Measurements from ENCODE around the gene SRBD1.

Gene SRBD1

GRCh38 chr2:45596761-45597160 is 14.3 kb downstream of the SRBD1 start:
- DNase-seq (ENCODE audit: low read depth in 2 of 2) = no peak

DNA sequence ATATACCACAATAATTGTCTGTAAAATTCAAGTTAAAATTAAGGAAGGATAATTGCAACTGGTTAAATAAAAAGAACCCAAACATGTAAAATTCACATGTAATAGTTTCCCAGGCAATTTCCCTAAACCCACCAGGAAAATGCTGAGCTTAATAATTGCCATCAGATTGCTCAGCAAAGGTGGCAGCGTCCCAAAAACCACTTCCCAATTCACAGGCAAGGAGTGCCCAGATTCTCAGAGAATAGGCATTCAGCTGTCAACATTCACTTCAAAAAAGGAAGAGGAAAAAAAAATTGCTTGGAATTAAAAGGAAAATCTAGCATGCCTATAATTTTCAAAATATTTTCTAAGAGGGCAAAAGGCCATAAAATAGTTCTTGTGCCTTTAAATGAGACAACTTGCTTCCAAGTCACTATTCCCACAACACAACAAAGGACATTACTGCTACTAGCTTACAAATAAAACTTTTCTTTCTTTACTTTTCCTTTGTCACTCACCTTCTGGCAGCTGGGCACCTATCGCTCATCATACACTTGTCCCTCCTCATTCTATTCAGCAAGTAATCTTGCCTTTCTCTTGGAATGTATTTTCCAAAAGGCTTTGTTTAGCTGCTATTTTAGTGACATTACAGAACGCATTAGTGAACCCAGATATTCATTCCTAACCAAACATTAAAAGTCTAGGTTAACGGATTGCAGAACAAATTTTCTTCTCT is 15.2 kb downstream of the SRBD1 start:
- no peak for DNase-seq (ENCODE audit: low read depth in 2 of 2)

GRCh38 chr2:45591073-45591472 is 20.0 kb downstream of the SRBD1 start:
- no peak for DNase-seq (ENCODE audit: low read depth in 2 of 2)

GRCh38 chr2:45588158-45588829 is 22.8 kb downstream of the SRBD1 start:
- DNase-seq (ENCODE audit: low read depth in 2 of 2) = no peak

GRCh38 chr2:45586600-45586999 is 24.5 kb downstream of the SRBD1 start:
- no peak for DNase-seq (ENCODE audit: low read depth in 2 of 2)

- DNase-seq (ENCODE audit: low read depth in 2 of 2) = no peak
Measured at GRCh38 chr2:45585267-45585861, 25.7 kb downstream of the SRBD1 start.

- no peak for DNase-seq (ENCODE audit: low read depth in 2 of 2)
Measured at GRCh38 chr2:45583977-45584376, 27.1 kb downstream of the SRBD1 start.

GRCh38 chr2:45582522-45582921 is 28.5 kb downstream of the SRBD1 start:
- no peak for DNase-seq (ENCODE audit: low read depth in 2 of 2)

GRCh38 chr2:45578056-45578843 is 32.8 kb downstream of the SRBD1 start:
- no peak for DNase-seq (ENCODE audit: low read depth in 2 of 2)

DNA sequence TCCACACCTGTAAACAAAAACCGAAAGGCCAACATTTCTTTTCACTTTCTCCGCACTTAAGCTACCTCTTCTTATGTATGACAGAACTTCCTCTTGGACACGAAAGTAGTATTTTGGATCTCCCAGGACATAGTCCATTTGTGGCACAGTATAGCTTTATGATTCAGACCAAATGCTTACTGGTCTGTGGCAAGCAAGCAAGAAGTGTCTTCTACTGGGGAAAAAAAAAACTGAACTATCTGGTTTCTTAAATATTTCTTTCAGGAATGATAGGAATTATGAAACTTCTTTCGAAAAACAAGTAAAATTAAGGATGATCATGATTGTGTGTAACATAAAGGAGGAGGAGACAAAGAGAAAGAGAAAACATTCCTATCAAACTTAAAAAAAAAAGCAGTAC is 33.6 kb downstream of the SRBD1 start:
- DNase-seq (ENCODE audit: low read depth in 2 of 2) = no peak

DNA sequence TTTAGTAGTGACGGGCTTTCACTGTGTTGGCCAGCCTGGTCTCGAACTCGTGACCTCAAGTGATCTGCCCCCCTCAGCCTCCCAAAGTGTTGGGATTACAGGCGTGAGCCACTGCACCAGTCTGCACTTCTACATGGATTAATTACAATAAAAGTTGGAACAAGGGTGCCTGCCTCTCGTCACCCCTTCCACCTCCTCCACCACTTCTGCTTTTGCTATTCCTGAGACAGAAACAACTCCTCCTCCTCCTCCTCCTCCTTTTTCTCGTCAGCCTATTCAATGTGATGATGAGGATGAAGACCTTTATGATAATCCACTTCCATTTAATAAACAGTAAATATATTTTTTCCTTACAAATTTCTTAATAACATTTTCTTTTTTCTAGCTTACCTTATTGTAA is 35.2 kb downstream of the SRBD1 start:
- no peak for DNase-seq (ENCODE audit: low read depth in 2 of 2)

DNA sequence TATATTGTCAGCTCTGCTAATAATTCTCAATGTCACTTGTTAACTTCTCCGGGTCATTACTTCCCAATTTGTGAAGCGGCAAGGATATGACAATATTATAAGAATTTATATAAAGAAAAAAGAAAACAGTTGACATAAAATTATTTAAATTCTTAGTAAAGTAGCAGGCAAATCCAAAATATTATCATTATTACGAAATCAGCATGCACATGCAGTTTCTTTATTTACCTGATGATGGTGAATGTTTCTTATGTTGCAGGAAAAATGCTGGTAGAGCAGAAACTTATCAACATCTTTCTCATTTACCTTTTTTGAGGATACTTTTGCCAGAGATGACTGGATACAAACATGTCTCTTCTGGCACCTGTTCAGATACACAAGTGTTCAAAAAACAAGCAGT is 38.1 kb downstream of the SRBD1 start:
- DNase-seq (ENCODE audit: low read depth in 2 of 2) = no peak

GRCh38 chr2:45571940-45572339 is 39.1 kb downstream of the SRBD1 start:
- DNase-seq (ENCODE audit: low read depth in 2 of 2) = no peak

- DNase-seq (ENCODE audit: low read depth in 2 of 2) = no peak
Measured at GRCh38 chr2:45570671-45571334, 40.3 kb downstream of the SRBD1 start.

- no peak for DNase-seq (ENCODE audit: low read depth in 2 of 2)
Measured at GRCh38 chr2:45568935-45569334, 42.1 kb downstream of the SRBD1 start.

DNA sequence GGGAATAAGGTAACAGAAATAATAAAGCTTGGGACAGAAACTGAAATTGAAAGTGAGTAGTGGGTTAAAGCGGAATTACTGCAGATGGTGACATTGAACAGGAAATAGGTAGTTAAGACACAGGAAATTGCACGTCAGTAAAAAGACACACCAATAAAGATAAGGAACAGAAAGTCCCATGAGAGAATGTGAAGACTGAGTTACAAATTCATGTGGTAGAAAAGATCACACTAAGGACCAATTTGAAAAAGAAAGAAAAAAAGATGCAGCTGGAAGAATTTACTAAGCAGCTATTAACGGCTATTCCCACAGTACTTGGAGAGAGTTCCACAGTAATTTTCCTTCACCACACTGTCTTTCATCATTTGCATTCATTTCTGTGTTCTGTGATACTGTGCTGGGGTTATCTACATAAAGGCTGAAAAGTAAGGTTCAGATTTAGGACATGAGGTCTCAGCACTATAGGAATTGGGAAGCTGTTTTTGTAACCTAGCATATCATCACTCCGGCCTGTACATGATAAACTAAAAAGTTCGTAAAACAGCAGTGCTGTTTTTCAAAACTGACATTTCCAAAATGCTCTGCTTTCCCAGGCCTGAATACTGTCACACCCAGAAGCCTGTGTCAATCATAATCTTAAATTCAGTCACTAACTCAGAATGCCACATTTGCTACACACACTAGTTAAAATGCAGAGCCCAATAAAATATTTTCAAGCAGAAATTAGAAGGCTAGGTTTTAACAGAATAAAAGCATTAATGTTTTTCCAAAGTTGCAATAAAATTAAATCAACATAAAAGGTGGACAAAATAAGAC is 42.9 kb downstream of the SRBD1 start:
- DNase-seq (ENCODE audit: low read depth in 2 of 2) = no peak

DNA sequence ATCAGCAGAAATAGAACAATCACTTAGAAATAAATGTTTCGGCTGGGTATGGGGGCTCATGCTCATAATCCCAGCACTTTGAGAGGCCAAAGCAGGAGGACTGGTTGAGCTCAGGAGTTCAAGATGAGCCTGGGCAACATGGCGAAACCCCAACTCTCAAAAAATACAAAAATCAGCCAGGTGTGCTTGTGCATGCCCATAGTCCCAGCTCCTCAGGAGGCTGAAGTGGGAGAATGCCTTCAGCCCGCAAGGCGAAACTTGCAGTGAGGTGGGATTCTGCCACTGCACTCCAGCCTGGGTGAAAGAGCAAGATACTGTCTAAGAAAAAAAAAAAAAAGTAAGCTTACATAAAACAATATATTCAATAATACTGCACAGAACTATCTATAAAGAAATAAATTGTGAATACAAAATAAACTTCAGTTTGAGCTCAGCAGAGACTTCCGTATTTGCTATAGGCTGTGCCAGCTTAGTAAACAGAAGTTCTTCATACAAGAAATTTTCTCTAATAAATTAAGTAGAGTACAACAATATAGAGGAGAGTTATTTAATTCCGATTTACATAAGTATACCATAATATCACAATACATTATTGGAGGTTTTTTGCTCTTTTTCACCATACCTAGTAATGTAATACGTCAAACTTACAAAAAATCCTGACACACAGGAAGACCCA is 43.6 kb downstream of the SRBD1 start:
- DNase-seq (ENCODE audit: low read depth in 2 of 2) = no peak

- no peak for DNase-seq (ENCODE audit: low read depth in 2 of 2)
Measured at GRCh38 chr2:45559436-45559835, 51.6 kb downstream of the SRBD1 start.

- no peak for DNase-seq (ENCODE audit: low read depth in 2 of 2)
Measured at GRCh38 chr2:45554742-45555140, 56.3 kb downstream of the SRBD1 start.

DNA sequence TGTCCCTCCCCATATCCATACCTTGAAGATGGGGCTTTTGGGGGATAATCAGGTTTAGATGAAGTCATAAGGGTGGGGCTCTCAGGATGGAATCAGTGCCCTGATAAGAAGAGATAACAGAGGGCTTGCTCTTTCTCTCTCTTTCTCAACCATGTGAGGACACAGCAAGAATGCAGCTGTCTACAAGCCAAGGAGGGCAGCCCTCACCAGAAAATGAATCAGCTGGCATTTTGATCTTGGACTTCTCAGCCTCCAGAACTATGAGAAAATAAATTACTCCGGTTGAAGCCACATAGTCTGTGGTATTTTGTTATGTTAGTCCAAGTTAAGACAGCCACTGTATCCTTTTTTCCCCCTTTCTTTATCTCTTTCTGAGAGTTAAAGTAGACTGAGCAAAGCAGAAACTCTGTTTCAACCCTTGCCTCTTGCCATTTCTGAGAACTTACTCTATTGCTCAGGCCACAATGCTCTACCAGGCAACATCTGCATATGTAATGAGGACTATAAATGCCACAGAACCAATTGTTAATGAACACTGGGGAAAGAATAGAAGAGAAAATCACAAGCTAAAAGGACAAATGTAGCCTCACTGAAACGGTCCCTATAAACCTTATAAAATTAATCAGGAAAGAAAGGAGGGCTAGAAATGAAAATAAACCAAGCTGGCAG is 56.9 kb downstream of the SRBD1 start:
- no peak for DNase-seq (ENCODE audit: low read depth in 2 of 2)

Measured in activated CD4-positive, alpha-beta T cell treated with anti-CD3 and anti-CD28 coated beads for 24 hours (primary cell).